Activated CD4-positive, alpha-beta T cell treated with anti-CD3 and anti-CD28 coated beads, Interleukin-2, amount 50 U/mL, for 16 hours (primary cell): ENCODE data around the gene PSMA5.
"Not testable (repeated sequence)": the region's sequence is repeated elsewhere in the genome, so short reads cannot be mapped to it uniquely, and the experiment has no call there.

Experiments used
- DNase-seq: peaks from one replicate; pipeline ENCODE4 v3.0.0-alpha.2; 2020

The PSMA5 gene

DNA sequence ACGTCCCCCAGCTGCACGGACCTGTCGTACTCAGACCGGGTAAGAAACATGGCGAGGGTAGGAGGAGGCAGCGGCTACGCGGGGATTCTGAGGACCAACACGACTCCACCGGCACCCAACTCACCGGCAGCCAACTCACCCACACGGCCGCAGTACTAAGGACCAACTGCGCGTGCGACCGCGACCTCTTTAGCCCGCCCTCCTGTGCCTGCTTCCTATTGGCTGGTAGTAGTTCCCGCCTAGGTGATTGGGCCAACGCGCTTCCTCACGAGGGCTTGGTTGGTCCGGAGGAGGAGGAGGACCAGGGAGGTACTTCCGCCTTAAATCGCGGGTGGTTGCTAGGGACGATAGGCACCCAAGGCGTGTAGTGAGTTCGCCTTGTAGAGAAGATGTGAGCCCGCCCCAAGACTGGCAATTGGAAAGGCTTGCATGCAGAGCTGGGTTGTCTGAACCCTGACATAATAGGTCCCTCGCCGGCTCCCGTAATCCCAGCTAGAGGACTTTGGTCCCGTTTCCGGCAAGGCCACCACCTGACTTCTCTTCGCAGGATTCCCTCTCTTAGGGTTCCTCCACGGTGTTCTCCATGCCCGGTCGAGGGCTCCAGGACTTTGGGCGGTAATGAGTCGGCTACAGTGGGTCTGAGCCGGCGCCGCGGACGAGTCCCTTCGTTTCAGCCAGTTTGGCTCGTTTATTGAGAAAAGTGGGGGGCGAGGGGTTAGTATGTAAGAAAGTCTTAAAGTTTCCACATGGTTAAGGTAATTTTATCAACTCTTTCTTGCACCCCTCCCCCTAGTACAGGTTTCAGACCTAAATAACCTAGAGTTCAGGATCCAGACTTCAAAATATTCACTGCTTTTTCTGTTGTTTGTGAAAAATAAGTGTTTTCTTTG is at the start of gene PSMA5:
PSMA5 (minus strand) TSS at position 168 of the 890 bp plus-strand sequence; CDS start at position 50, 118 bp downstream.
- DNase-seq = peak; percentile 99

DNA sequence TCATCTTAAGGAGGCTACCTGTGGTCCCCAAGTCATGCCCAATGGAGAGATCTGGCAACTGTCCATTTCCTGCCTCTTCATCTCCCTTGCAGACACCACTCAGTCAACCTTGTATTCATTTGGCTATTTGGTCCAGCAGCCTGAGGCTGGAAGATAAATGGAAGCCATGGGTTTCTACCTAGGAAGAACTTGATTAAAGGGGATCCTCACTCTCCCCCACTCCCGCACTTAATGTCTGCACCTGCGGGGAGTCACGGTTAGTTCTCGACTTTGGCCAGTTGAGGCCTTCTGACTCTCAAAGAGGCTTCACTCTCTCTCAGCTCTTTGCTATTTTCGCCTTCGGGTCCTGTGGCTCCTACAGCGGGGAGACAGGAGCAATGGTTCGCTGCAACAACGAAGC is 49.0 kb upstream of the PSMA5 start:
- DNase-seq = no peak

DNA sequence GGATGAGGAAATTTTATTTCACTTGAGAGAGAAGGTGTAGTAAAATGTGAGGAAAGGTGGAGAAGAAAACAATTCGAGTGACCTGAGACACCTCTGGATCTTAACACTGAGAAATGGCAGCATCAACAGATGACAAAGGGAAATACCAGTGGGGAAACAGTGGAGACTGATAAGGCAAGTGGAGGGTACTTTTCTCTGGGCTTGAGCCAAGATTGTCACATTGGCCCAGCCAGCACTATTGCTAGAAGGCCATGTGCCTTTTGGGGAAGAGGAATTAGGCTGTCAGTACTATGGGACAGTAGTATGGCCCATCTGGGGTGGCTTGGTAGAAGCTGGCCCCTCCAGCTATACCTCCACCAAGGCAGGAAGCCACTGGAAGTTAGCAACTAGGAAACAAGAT is 48.4 kb upstream of the PSMA5 start:
- no peak for DNase-seq

- not testable (repeated sequence) for DNase-seq
Observed at GRCh38 chr1:109473284-109474057, 47.2 kb upstream of the PSMA5 start.

DNA sequence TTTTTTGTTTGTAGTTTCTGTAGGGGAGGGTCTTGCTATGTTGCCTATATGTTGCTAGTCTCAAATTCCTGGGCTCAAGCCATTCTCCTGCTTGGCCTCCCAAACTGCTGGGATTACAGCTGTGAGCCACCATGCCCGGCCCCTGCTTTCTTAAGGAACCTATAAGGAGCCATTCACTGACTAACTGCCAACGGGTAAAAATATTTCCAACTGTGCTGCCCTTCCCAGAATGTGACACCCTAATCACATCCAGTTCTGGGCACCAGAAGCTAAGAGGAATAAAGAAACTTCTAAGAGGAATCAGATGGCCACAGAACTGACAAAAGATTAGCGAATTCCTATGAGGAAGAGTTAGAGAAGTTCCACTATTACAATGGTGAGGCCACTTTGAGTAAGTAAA is 46.5 kb upstream of the PSMA5 start:
- DNase-seq = no peak

GRCh38 chr1:109470245-109470644 is 44.0 kb upstream of the PSMA5 start:
- no peak for DNase-seq

DNA sequence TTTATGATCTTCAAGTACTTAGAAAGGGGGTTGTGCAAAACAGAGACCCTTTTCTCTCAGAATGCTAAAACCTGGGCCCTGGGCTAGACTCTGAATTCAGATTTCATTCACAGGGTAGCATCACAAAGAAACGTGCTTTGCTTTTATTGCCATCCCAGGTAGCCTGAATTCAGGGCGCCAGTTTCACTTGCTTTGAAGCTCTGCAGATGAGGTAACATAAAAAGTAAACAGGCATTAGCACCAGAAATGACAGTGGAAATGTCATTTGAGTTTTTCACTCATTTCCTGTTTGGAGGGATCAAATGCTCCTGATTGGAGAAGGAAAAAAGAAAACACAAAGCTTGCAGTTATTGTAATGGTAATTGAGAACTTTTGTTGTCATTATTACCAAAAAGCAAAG is 42.7 kb upstream of the PSMA5 start:
- DNase-seq = no peak

- DNase-seq = no peak
Observed at GRCh38 chr1:109468061-109468460, 41.8 kb upstream of the PSMA5 start.

DNA sequence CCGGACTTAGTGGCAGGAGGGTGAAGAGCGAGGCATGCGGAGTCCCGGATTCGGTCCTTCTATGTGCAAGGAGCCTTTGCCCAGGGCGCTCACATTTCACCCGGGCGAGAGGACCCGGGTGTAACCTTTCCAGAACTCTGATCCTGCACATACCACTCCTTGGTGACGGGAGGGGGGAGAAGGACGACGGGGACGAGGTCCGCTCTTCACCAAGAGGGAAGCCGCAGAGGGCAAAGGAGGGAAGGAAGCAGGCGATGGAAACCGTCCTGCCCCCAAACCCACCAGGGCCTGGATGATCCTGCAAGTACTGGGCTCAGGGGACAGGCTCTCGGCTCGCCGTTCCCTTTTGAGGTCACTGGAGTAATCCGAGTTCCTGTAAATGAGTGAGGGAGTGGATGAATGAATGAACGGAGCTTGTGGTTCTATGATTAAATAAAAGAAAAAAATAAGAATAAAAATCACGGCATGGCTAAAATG is 41.1 kb upstream of the PSMA5 start:
- no peak for DNase-seq

- no peak for DNase-seq
Observed at GRCh38 chr1:109466452-109467300, 40.4 kb upstream of the PSMA5 start, which contains the start of gene SYPL2. TSS of gene SYPL2 (plus strand) at chr1:109466546. CDS start at chr1:109466844, 298 bp downstream.

- DNase-seq = no peak
Observed at GRCh38 chr1:109466125-109466451, 39.8 kb upstream of the PSMA5 start.

- DNase-seq = no peak
Observed at GRCh38 chr1:109457819-109458218, 31.6 kb upstream of the PSMA5 start.

GRCh38 chr1:109454497-109455133 is 28.4 kb upstream of the PSMA5 start:
- no peak for DNase-seq

- DNase-seq = no peak
Observed at GRCh38 chr1:109447524-109447923, 21.3 kb upstream of the PSMA5 start.

GRCh38 chr1:109445949-109446695 is 19.9 kb upstream of the PSMA5 start:
- DNase-seq = not testable (repeated sequence)

DNA sequence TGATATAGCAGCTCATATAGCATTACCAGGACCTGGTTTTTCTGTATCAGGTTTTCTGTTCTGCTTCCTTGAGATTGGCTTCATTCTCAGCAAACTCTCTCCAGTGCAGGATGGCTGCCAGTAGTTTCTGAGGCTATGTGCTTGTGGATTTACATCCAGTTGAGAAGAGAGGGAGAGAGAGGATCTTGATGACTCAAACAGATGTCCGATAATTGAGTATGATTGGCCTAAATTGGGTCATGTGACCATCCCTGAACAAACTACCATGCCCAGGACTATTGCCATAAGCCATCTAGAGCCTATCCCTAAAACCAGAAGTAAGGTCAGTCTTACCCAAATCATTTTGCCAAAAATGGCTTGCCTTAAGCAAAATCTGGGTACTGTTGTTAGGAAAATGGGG is 18.1 kb upstream of the PSMA5 start:
- DNase-seq = no peak

DNA sequence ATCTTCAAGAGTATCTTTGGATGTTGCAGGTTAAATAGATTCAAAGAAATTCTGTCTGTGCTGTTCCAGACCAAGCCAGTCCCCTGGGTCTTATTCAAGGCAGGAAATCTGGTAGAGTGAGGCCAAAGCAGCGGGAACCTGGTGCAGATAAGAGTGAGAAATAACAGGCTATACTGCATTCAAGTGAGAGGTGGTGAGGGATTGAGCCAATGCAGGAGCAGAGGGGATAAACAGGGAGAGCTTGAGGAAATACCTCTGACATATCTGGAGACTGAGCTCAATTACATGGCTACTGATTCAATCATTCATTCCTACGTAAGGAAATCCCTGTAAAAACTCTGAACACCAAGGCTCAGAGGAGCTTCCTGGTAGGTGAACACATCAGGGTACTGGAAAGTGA is 17.2 kb upstream of the PSMA5 start:
- DNase-seq = no peak

DNA sequence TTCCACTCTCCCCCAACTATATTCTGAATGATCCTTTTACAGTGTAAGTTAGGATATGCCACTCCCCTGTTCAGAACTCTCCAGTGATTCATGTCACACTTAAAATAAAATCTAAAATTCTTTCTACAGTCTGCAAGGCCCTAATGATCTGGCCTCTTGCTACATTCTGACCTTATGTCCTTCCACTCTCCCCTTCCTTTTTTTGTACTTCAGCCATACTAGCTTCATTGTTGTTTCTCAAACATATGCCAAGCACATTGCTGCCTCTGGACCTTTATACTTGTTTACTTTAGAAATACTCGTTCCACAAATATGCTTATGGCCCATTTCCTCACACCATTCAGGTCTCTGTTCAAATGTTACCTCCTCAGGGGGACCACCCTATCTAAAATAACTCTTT is 14.8 kb upstream of the PSMA5 start:
- no peak for DNase-seq

DNA sequence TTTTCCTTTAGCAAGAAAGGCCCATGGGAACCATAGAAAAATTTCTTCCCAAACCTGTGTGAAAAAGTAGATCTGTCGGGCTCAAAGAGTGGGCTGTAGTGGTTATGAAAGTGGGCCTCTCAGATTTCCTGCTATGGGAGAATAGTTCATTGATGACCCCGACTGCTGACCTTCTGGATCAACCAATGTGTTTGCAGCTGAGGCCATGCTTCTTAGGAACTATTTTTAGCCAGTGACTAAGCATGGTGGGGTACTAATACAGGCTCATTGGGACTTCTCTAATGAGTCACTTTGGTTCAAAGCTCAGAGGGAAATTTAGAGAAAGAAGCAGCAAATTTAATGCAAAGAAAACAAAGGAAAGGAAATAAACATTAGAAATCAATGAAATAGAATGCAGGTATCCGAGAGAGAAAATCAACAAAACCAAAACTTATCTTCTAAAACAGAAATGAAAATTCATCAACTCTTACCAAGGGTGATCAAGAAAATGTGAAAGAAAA is 12.6 kb upstream of the PSMA5 start:
- no peak for DNase-seq

DNA sequence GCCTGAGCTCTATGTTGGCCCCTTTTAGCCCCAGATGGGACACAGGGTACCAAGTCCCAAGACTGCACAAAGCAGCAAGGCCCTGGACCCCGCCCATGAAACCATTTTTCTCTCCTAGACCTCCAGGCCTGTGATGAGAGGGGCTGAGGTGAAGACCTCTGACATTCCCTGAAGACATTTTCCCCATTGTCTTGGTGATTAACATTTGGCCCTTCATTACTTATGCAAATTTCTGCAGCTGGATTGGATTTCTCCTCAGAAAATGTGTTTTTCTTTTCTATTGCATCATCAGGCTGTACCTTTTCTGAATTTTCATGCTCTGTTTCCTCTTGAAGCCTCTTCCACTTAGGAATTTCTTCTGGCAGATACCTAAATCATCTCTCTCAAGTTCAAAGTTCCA is 8.2 kb upstream of the PSMA5 start:
- no peak for DNase-seq

- no peak for DNase-seq
Observed at GRCh38 chr1:109433322-109433721, 7.1 kb upstream of the PSMA5 start.

- DNase-seq = no peak
Observed at GRCh38 chr1:109432336-109432735, 6.1 kb upstream of the PSMA5 start.
